Measurements from ENCODE around the gene CCNH. TPM values are rescaled to one million over a fixed set of nuclear protein-coding genes. Genes with fewer than 3 reads are reported as not detected.

The CCNH gene
- total and polyA plus RNA-seq, 3 donors from 2014 or later: 105 to 167 (median 142) TPM

DNA sequence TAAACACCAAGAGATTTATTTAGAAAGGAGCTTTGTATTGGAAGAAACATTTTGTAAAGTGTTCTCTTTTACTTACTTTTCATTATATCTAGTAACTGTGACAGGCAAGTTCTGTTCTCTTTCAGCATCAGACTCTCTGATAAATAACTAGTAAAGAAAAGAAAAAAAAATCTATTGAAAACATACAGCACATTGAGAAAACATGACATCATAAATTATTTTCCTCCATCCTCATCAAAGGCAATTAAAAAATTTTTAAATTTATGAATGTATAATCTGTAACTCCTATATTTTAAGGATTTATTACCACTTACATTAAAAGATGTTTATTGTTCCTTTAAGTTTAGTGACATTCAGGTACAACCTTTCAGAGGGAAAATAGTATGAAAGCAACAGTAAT lies 11.1 kb downstream of the CCNH start:
- Histone ChIP-seq H3K9me3 (no peaks in the 10 kb centered on the region), H3K27me3 (no peaks in the 10 kb centered on the region), H3K4me1 (no peaks in the 10 kb centered on the region), H3K27ac (no peak overlapping the region), H3K36me3 (ENCODE audit: low read depth, missing control alignments) (no peaks in the 10 kb centered on the region), H3K4me3 (no peak overlapping the region)
- intact Hi-C loops (cut with DNase I; ENCODE audit: low total_unique reads): no loop called here
- TF ChIP-seq, protein P1, sequence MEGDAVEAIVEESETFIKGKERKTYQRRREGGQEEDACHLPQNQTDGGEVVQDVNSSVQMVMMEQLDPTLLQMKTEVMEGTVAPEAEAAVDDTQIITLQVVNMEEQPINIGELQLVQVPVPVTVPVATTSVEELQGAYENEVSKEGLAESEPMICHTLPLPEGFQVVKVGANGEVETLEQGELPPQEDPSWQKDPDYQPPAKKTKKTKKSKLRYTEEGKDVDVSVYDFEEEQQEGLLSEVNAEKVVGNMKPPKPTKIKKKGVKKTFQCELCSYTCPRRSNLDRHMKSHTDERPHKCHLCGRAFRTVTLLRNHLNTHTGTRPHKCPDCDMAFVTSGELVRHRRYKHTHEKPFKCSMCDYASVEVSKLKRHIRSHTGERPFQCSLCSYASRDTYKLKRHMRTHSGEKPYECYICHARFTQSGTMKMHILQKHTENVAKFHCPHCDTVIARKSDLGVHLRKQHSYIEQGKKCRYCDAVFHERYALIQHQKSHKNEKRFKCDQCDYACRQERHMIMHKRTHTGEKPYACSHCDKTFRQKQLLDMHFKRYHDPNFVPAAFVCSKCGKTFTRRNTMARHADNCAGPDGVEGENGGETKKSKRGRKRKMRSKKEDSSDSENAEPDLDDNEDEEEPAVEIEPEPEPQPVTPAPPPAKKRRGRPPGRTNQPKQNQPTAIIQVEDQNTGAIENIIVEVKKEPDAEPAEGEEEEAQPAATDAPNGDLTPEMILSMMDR (IDR thresholded peaks at IDR 0.05): no peak
- no peak for TF ChIP-seq POLR2A (IDR thresholded peaks at IDR 0.05)
- no peak for DNase-seq

- Histone ChIP-seq H3K27ac (no peak overlapping the region), H3K9me3 (no peaks in the 10 kb centered on the region), H3K4me1 (no peaks in the 10 kb centered on the region), H3K27me3 (no peaks in the 10 kb centered on the region), H3K4me3 (no peak overlapping the region), H3K36me3 (ENCODE audit: low read depth, missing control alignments) (no peaks in the 10 kb centered on the region)
- TF ChIP-seq POLR2A (IDR thresholded peaks at IDR 0.05): no peak
- TF ChIP-seq, protein P1 (IDR thresholded peaks at IDR 0.05): peak; percentile 41 to 75 (median 42)
- WGBS, 2 donors: 74 to 76% methylated on average over 4 of the region's 4 CpGs
- intact Hi-C loops (cut with DNase I; ENCODE audit: low total_unique reads): no loop called here
- DNase-seq: no peak
These were observed 12.3 kb downstream of the CCNH start for GRCh38 chr5:87400305-87400899.

- 74 to 76% methylated on average over 2 of the region's 2 CpGs for WGBS, 2 donors
- Histone ChIP-seq H3K27me3 (no peaks in the 10 kb centered on the region), H3K9me3 (no peaks in the 10 kb centered on the region), H3K4me1 (no peaks in the 10 kb centered on the region), H3K4me3 (no peak overlapping the region), H3K27ac (no peak overlapping the region), H3K36me3 (ENCODE audit: low read depth, missing control alignments) (no peaks in the 10 kb centered on the region)
- DNase-seq: no peak
- intact Hi-C loops (cut with DNase I; ENCODE audit: low total_unique reads): no loop called here
- no peak for TF ChIP-seq POLR2A (IDR thresholded peaks at IDR 0.05)
- TF ChIP-seq, protein P1 (IDR thresholded peaks at IDR 0.05): no peak
These were observed 13.0 kb downstream of the CCNH start for GRCh38 chr5:87399720-87400119.

- H3K4me3 ChIP-seq: no peak overlapping the region
- no peak overlapping the region for H3K27ac ChIP-seq
- intact Hi-C loops (cut with DNase I; ENCODE audit: low total_unique reads): no loop called here
- H3K27me3 ChIP-seq: no peaks in the 10 kb centered on the region
- TF ChIP-seq, protein P1 (IDR thresholded peaks at IDR 0.05): no peak
- no peak for TF ChIP-seq POLR2A (IDR thresholded peaks at IDR 0.05)
- no peak for DNase-seq
- WGBS, 2 donors: 85 to 88% methylated on average over 5 of the region's 5 CpGs
- no peaks in the 10 kb centered on the region for H3K9me3 ChIP-seq
- no peaks in the 10 kb centered on the region for H3K36me3 ChIP-seq (ENCODE audit: low read depth, missing control alignments)
- H3K4me1 ChIP-seq: no peaks in the 10 kb centered on the region
These were observed 13.6 kb downstream of the CCNH start for GRCh38 chr5:87398981-87399614.

Measured in testis (tissue), 3 donors.